ENCODE measurements around the gene ALG14.

GRCh38 chr1:95017775-95018174 lies 55.0 kb downstream of the ALG14 start:
- TF ChIP-seq CTCF (IDR thresholded peaks at IDR 0.05; ENCODE audit: insufficient read depth, low read length) = no peak
- TF ChIP-seq POLR2AphosphoS5 (IDR thresholded peaks at IDR 0.05; ENCODE audit: low read depth) = no peak
- TF ChIP-seq REST (IDR thresholded peaks at IDR 0.05; ENCODE audit: insufficient replicate concordance, low read depth) = no peak
- no peak for TF ChIP-seq SPI1 (IDR thresholded peaks at IDR 0.05; ENCODE audit: borderline replicate concordance, low read depth)
